IMR-90 (cell line): ENCODE results near the gene NUP50. TPM values are rescaled to one million over a fixed set of nuclear protein-coding genes. Genes with fewer than 3 reads are reported as not detected.
A peak's percentile ranks its signal among the peaks of the same experiment; 100 is the strongest.

Experiments
- ATAC-seq: fragments of 200-7000 bp; cut with Tn5 transposase; 2 replicates; pipeline ENCODE4 v1.9.1; 2020; ENCODE audit warnings: low read depth, mild to moderate bottlenecking, moderate library complexity
- BruUV-seq: library from RNA; stranded (reverse); fragments of 400-500 nt; replicated peaks from 2 replicates; lab custom pipeline; 2021; lab: Mats Ljungman, UMichigan
- CTCF ChIA-PET: fragments of 300-600 bp; formaldehyde crosslinking; extraction: SDS; loops from one replicate; lab custom pipeline; 2021; ENCODE audit warnings: antibody characterized with exemption; lab: Yijun Ruan, JAX
- POLR2A ChIA-PET: fragments of 300-600 bp; sonication (Branson Sonifier 250); formaldehyde crosslinking; loops from one replicate; lab custom pipeline; 2022; ENCODE audit warnings: antibody characterized with exemption; ENCODE audit not compliant: unreplicated experiment; lab: Charles Lee
- DNase-seq: peaks from one replicate; pipeline ENCODE4 v3.0.0; 2013
- H2AFZ ChIP-seq: replicated peaks from 2 replicates; pipeline ENCODE3; 2013; ENCODE audit warnings: low read length, mild to moderate bottlenecking; ENCODE audit not compliant: poor library complexity
- H2AK5ac ChIP-seq: 2 replicates; pipeline ENCODE4 v1.6.1; 2013; ENCODE audit warnings: low read depth, low read length, inconsistent platforms
- H2AK9ac ChIP-seq: replicated peaks from 2 replicates; pipeline ENCODE3; 2013; ENCODE audit warnings: mild to moderate bottlenecking, low read depth, low read length, moderate library complexity; ENCODE audit not compliant: poor library complexity
- H2BK120ac ChIP-seq: 2 replicates; pipeline ENCODE4 v1.6.1; 2013; ENCODE audit warnings: low read depth, low read length, inconsistent platforms
- H2BK15ac ChIP-seq: 3 replicates; pipeline ENCODE4 v1.6.1; 2013; ENCODE audit warnings: low read depth, low read length, inconsistent platforms
- H2BK20ac ChIP-seq: 2 replicates; pipeline ENCODE4 v1.6.1; 2013; ENCODE audit warnings: low read depth, mild to moderate bottlenecking, inconsistent platforms, low read length, moderate library complexity
- H2BK5ac ChIP-seq: 2 replicates; pipeline ENCODE4 v1.6.1; 2013; ENCODE audit warnings: mild to moderate bottlenecking, low read depth, low read length, inconsistent platforms; ENCODE audit not compliant: poor library complexity, severe bottlenecking
- H3K14ac ChIP-seq: replicated peaks from 2 replicates; pipeline ENCODE4 v1.6.1; 2013; ENCODE audit warnings: low read depth, low read length, inconsistent platforms
- H3K18ac ChIP-seq: 2 replicates; pipeline ENCODE4 v1.6.1; 2013; ENCODE audit warnings: low read depth, low read length, control low read depth
- H3K23ac ChIP-seq: 2 replicates; pipeline ENCODE4 v1.6.1; 2013; ENCODE audit warnings: low read depth, low read length, inconsistent platforms
- H3K27ac ChIP-seq: 2 replicates; pipeline ENCODE4 v1.5.1; 2013; ENCODE audit warnings: mild to moderate bottlenecking, control low read depth, low read length; ENCODE audit not compliant: insufficient read depth
- H3K27me3 ChIP-seq: 2 replicates; pipeline ENCODE4 v1.6.1; 2013; ENCODE audit warnings: low read length; ENCODE audit not compliant: control insufficient read depth, insufficient read depth
- H3K36me3 ChIP-seq: 2 replicates; pipeline ENCODE4 v1.6.1; 2013; ENCODE audit warnings: low read length, mixed read lengths; ENCODE audit not compliant: control insufficient read depth, insufficient read depth
- H3K4ac ChIP-seq: 2 replicates; pipeline ENCODE4 v1.6.1; 2013; ENCODE audit warnings: low read depth, low read length, inconsistent platforms
- H3K4me1 ChIP-seq: 2 replicates; pipeline ENCODE4 v1.6.1; 2013; ENCODE audit warnings: low read length, mixed read lengths; ENCODE audit not compliant: control insufficient read depth, insufficient read depth
- H3K4me2 ChIP-seq: 2 replicates; pipeline ENCODE4 v1.6.1; 2013; ENCODE audit warnings: low read depth, mild to moderate bottlenecking, control low read depth, low read length, moderate library complexity
- H3K4me3 ChIP-seq: 2 replicates; pipeline ENCODE4 v1.5.1; 2013; ENCODE audit warnings: low read depth, mild to moderate bottlenecking, control low read depth, low read length, moderate library complexity; ENCODE audit not compliant: insufficient read depth
- H3K56ac ChIP-seq: 2 replicates; pipeline ENCODE4 v1.6.1; 2013; ENCODE audit warnings: low read length, inconsistent platforms; ENCODE audit not compliant: insufficient read depth; ENCODE audit errors: extremely low read depth
- H3K79me1 ChIP-seq, 2 experiments: 2 replicates each; pipeline ENCODE4 v1.6.1; 2013; ENCODE audit warnings: low read length in 2 of 2, inconsistent platforms in 1 of 2, low read depth in 1 of 2
- H3K9ac ChIP-seq: 2 replicates; pipeline ENCODE4 v1.6.1; 2013; ENCODE audit warnings: low read depth, low read length, control low read depth
- H3K9me1 ChIP-seq: 2 replicates; pipeline ENCODE4 v1.6.1; 2013; ENCODE audit warnings: low read length, inconsistent platforms; ENCODE audit not compliant: insufficient read depth
- H3K9me3 ChIP-seq: 2 replicates; pipeline ENCODE4 v1.6.1; 2013; ENCODE audit warnings: low read length; ENCODE audit not compliant: control insufficient read depth, insufficient read depth
- H4K20me1 ChIP-seq: 2 replicates; pipeline ENCODE4 v1.6.1; 2013; ENCODE audit warnings: low read length, inconsistent platforms; ENCODE audit not compliant: insufficient read depth
- H4K5ac ChIP-seq: 2 replicates; pipeline ENCODE4 v1.6.1; 2013; ENCODE audit warnings: mild to moderate bottlenecking, low read depth, low read length, control low read depth
- H4K8ac ChIP-seq, 2 experiments: 2 replicates each; pipeline ENCODE4 v1.6.1; 2013; ENCODE audit warnings: low read depth in 2 of 2, low read length in 2 of 2, control low read depth in 1 of 2, inconsistent platforms in 1 of 2
- H4K91ac ChIP-seq: 2 replicates; pipeline ENCODE4 v1.6.1; 2013; ENCODE audit warnings: low read depth, low read length, inconsistent platforms; ENCODE audit not compliant: insufficient read depth
- BHLHE40 ChIP-seq: fragments of 150-350 bp; IDR thresholded peaks from 2 replicates; pipeline ENCODE4 v1.6.1; 2016; ENCODE audit warnings: mild to moderate bottlenecking, low read depth, low read length
- CEBPB ChIP-seq: IDR thresholded peaks from 2 replicates; pipeline ENCODE4 v1.6.1; 2012; ENCODE audit warnings: low read depth, low read length, improper control_type of control experiment
- FOS ChIP-seq: fragments of 150-350 bp; IDR thresholded peaks from 2 replicates; pipeline ENCODE4 v1.6.1; 2016; ENCODE audit warnings: low read depth, low read length
- NFE2L2 ChIP-seq: fragments of 150-350 bp; IDR thresholded peaks from 2 replicates; pipeline ENCODE4 v1.6.1; 2016; ENCODE audit warnings: low read depth, mild to moderate bottlenecking, low read length
- POLR2A ChIP-seq: IDR thresholded peaks from 2 replicates; pipeline ENCODE4 v1.6.1; 2012; ENCODE audit warnings: mild to moderate bottlenecking, low read depth, low read length
- RAD21 ChIP-seq: IDR thresholded peaks from 2 replicates; pipeline ENCODE4 v1.6.1; 2012; ENCODE audit warnings: low read length, improper control_type of control experiment
- SMC3 ChIP-seq: fragments of 150-350 bp; IDR thresholded peaks from 2 replicates; pipeline ENCODE4 v1.6.1; 2016; ENCODE audit warnings: low read depth, mild to moderate bottlenecking, antibody characterized with exemption, low read length, moderate library complexity
- WGBS, 2 experiments: methylation state at CpG; one replicate each; pipeline versions ENCODE4 v1.1.5 to v1.1.7; 2013; ENCODE audit warnings: missing lambda C conversion rate in 2 of 2; ENCODE audit not compliant: insufficient read length in 1 of 2; ENCODE audit errors: extremely low coverage in 2 of 2; 5-methylcytosine and 5-hydroxymethylcytosine counted together
- dilution Hi-C: fragments of 300-500 bp; cut with HindIII; formaldehyde crosslinking; loops from one replicate; pipeline ENCODE4 v1.14.3; 2018; ENCODE audit warnings: low sequenced_read_pairs; ENCODE audit not compliant: unreplicated experiment
- in situ Hi-C: fragments of 300-500 bp; cut with MboI; formaldehyde crosslinking; loops from 3 replicates; pipeline ENCODE4 v1.14.3; 2019; ENCODE audit warnings: low sequenced_read_pairs, inconsistent platforms, mixed read lengths
- intact Hi-C: fragments of 100-400 bp; cut with micrococcal nuclease; formaldehyde crosslinking; loops from 2 replicates; pipeline ENCODE4 v1.10.0; 2022
- polyA plus RNA-seq, 3 experiments: library from polyadenylated mRNA; depleted of rRNA; stranded (reverse); fragments of >200 nt; gene quantifications; 2 replicates each; pipeline ENCODE4 v1.2.3, GENCODE V29; 2012; ENCODE audit warnings: low replicate concordance in 1 of 3
- total RNA-seq: library from RNA; depleted of rRNA; stranded (reverse); fragments of >200 nt; gene quantifications from 2 replicates; pipeline ENCODE4 v1.2.3, GENCODE V29; 2012
- TF ChIP-seq, protein P1 (sequence below): fragments of 150-350 bp; IDR thresholded peaks from 2 replicates; pipeline ENCODE4 v1.6.1; 2017; ENCODE audit warnings: mild to moderate bottlenecking, antibody characterized with exemption, low read length, low read depth
- TF ChIP-seq, protein P2 (sequence below): fragments of 150-350 bp; IDR thresholded peaks from 2 replicates; pipeline ENCODE4 v1.6.1; 2016; ENCODE audit warnings: low read depth, mild to moderate bottlenecking, low read length, moderate library complexity, borderline replicate concordance

The NUP50 gene
- total and polyA plus RNA-seq, 2 of the 4 experiments (the other 2 are of a cell fraction), result 12.8 to 65.4 TPM

DNA sequence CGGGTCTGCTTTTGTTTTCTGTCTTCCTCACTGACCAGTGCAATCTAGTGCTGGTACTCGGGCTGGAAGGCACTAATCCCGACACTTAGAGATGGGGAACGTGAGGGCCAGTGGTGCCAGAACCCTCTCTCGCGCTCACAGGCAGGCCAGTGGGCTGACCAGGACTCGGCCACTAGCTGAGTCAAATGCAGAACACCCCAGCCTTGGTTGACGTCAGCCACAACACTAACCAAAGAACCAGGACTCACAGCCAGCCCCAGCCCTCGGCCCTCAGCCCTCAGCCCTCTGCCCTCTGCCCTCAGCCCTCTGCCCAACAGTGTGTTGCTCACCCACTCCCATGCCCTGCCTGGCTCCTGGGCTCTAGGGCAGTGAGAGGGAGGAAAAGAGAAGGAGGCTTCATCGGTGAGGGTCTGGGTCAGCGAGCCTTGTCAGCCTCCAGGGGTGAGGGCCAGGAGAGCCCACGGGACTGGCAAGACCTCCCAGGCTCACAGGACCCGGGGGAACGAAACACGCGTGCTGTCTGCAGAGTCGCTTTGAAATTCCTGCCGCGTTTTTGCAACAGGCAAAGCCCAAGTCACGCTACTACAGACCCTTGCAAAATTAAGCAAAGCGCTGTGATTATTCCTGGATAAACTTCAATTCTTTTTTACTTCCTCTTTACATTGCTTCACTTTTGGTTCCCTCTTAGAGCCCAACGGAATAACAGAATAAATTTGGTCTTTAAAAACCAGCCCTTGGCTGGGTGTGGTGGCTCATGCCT is 49.4 kb downstream of the NUP50 start:
- no peaks in the 10 kb centered on the region for H3K27me3 ChIP-seq
- peaks cover 42% of the 10 kb centered on the region for H3K4me1 ChIP-seq
- DNase-seq (peak; percentile 81), ATAC-seq (peak; percentile 18)
- H2BK20ac ChIP-seq, result peak overlapping the region; percentile 38; the same call in 1 of the 2 replicates
- ChIA-PET POLR2A (no interaction called here), CTCF (interaction anchor here (0.6 kb wide), 1 partner anchor 24 kb away, joined by 4 read pairs; no protein-coding TSS in a partner anchor)
- H2AK5ac ChIP-seq, result peak overlapping the region; percentile 98
- peak overlapping the region; percentile 53 for H3K14ac ChIP-seq
- intact Hi-C loops, result loop anchor here (1.0 to 2.0 kb wide), 2 partner anchors 28 to 238 kb away; partner anchors contain the start of gene KIAA0930
- peak overlapping the region; percentile 66 for H3K23ac ChIP-seq
- peak overlapping the region; percentile 80 for H3K4ac ChIP-seq
- peak overlapping the region; percentile 74 for H2BK5ac ChIP-seq
- H2AK9ac ChIP-seq, result peak overlapping the region; percentile 81
- H3K4me3 ChIP-seq, result peak overlapping the region; percentile 30
- peak overlapping the region; percentile 71 for H3K27ac ChIP-seq
- dilution Hi-C loops, result no loop called here
- H3K18ac ChIP-seq, result peak overlapping the region; percentile 59
- peak overlapping the region; percentile 86 for H3K4me2 ChIP-seq
- peak overlapping the region; percentile 59 for H3K9ac ChIP-seq
- peak overlapping the region; percentile 69 for H4K91ac ChIP-seq
- H2BK15ac ChIP-seq, result peak overlapping the region; percentile 59; the same call in 1 of the 3 replicates
- TF ChIP-seq BHLHE40 (peak; percentile 74), SMC3 (no peak), FOS (no peak), NFE2L2 (no peak), POLR2A (peak; percentile 74; the same call in 1 of the 2 replicates), RAD21 (no peak; the same call in 1 of the 2 replicates), CEBPB (no peak)
- TF ChIP-seq, protein P1, sequence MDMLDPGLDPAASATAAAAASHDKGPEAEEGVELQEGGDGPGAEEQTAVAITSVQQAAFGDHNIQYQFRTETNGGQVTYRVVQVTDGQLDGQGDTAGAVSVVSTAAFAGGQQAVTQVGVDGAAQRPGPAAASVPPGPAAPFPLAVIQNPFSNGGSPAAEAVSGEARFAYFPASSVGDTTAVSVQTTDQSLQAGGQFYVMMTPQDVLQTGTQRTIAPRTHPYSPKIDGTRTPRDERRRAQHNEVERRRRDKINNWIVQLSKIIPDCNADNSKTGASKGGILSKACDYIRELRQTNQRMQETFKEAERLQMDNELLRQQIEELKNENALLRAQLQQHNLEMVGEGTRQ, result no peak
- TF ChIP-seq, protein P2, sequence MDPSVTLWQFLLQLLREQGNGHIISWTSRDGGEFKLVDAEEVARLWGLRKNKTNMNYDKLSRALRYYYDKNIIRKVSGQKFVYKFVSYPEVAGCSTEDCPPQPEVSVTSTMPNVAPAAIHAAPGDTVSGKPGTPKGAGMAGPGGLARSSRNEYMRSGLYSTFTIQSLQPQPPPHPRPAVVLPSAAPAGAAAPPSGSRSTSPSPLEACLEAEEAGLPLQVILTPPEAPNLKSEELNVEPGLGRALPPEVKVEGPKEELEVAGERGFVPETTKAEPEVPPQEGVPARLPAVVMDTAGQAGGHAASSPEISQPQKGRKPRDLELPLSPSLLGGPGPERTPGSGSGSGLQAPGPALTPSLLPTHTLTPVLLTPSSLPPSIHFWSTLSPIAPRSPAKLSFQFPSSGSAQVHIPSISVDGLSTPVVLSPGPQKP, result no peak
- H4K8ac ChIP-seq, result peak overlapping the region; percentile 22 to 64; a peak in 3 of 4 replicates
- H4K5ac ChIP-seq, result peak overlapping the region; percentile 37
- peak overlapping the region; percentile 66 for H2BK120ac ChIP-seq
- no TSS peak for BruUV-seq
- in situ Hi-C loops, result no loop called here
- H4K20me1 ChIP-seq, result peaks cover 54% of the 10 kb centered on the region
- H3K9me1 ChIP-seq, result peaks cover 38% of the 10 kb centered on the region
- 86% methylated on average over 8 of the region's 22 CpGs; no CpG with 5 or more reads in 1 of the 2 experiments for WGBS, 2 experiments
- H3K36me3 ChIP-seq, result 0 out of 2 replicates have a peak, but pooled peaks cover under 1% of the 10 kb centered on the region
- peak overlapping the region; percentile 54; the same call in 1 of the 2 replicates for H3K56ac ChIP-seq
- H2AFZ ChIP-seq, result peak overlapping the region; percentile 82
- H3K9me3 ChIP-seq, result no peaks in the 10 kb centered on the region
- peaks cover 38 to 81% of the 10 kb centered on the region in 2 experiments for H3K79me1 ChIP-seq
